GM18520 (cell line): ENCODE results near the gene LPIN1.
A peak's percentile ranks its signal among the peaks of the same experiment; 100 is the strongest.
"Not testable (repeated sequence)": the region's sequence is repeated elsewhere in the genome, so short reads cannot be mapped to it uniquely, and the experiment has no call there.

Source experiments
- ATAC-seq: cut with Tn5 transposase; IDR thresholded peaks from one replicate; pipeline ENCODE4 v1.9.1; 2021; ENCODE audit not compliant: unreplicated experiment

The LPIN1 gene

GRCh38 chr2:11829324-11829946 lies 83.0 kb downstream of the LPIN1 start:
- no peak for ATAC-seq

DNA sequence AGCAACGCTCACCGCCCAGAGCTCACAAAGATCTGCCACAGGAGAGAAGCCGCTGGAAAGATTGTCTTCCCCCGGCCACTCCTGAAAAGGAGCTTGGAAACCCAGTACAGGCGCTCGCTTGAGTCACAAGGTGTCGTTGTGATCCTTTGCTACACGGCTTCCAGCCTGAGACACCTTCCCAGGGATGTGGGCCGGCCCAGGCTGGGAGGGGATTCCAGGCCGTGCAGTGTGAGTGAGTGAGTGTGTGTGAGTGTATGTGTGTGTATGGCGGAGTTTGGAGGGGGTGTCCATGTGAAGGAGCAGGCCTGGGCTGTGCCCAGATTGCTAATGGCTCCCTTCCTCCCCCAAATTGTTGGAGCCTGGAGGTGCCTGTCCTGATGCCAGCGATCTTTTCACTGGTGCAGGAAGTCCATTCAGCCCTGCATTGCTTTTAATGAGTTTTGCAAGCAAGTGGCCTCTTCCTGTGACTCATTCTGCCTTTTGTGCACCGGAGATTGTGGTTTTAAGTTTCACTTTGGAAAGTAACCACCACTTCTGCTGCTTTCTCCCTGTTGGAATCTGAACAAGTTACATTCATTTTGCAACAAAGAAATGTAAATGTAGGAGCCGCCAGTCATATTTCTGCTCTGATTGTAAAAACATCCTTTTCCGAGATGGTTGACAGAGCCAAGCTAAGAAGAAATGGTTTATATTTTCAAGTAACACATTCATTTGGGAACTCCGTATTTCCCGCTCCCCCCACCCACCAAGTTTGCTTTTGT lies 83.7 kb downstream of the LPIN1 start:
- peak; percentile 84 for ATAC-seq

DNA sequence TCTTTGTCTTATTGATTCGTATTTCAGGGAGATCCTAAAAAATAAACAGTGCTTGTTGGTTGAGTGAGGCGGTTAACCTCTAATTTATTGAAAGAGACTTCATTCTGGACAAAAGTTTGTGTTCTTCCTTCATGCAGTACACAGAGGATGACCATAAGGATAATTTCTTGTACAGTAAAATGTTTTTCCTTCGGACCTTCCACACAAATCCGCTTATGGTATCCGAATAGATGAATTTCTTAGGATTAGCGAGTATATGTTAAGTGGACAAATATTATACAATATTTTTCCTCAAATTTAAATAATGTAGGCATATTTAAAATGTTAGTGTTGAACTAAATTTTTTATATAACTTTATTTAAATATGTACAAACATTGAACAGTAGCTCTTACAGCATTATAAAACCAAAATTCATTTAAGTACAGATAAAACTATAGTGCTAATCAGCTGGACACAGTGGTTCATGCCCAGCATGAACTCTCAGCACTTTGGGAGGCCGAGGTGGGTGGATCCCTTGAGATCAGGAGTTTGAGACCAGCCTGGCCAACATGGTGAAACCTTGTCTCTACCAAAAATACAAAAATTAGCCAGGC lies 84.4 kb downstream of the LPIN1 start:
- no peak for ATAC-seq

GRCh38 chr2:11831415-11831814 lies 85.0 kb downstream of the LPIN1 start:
- no peak for ATAC-seq

GRCh38 chr2:11832531-11832930 lies 86.1 kb downstream of the LPIN1 start:
- no peak for ATAC-seq

DNA sequence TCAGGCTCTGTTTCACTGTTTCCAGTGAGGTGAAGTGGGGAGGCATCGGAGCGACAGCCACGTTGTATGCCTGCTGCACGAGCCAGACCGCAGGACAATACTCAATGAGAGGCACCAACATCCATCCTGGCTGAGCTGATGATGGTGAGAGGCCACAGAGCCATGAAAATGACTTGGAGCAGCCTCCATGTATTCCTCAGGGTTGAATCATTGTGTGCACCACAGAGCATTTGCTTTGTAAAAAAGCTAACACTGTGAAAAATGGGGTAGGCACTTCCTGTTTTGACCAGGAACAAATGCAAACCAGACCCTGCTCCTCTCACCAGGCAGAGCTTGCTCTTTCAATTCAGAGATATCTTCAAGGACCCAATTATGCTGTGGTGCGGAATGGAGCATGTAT lies 87.2 kb downstream of the LPIN1 start:
- no peak for ATAC-seq

DNA sequence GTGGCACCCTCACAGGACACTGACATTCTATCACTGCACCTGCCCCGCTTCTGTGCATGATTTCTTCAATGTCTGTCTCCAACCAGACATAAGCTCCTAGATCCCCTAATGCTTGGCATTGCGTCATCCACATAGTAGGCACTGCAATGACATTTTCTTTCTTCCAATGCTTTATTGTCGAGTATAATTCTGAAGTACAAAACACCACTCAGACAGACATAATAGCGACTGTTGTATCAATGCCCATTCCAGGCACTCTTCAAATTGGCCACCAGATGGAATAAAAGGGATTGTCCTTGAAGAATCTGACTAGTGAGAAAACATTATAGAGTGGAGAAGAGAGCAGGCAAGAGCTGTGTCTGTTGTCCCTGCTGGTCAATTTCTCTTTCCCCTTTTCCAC lies 89.0 kb downstream of the LPIN1 start:
- no peak for ATAC-seq

DNA sequence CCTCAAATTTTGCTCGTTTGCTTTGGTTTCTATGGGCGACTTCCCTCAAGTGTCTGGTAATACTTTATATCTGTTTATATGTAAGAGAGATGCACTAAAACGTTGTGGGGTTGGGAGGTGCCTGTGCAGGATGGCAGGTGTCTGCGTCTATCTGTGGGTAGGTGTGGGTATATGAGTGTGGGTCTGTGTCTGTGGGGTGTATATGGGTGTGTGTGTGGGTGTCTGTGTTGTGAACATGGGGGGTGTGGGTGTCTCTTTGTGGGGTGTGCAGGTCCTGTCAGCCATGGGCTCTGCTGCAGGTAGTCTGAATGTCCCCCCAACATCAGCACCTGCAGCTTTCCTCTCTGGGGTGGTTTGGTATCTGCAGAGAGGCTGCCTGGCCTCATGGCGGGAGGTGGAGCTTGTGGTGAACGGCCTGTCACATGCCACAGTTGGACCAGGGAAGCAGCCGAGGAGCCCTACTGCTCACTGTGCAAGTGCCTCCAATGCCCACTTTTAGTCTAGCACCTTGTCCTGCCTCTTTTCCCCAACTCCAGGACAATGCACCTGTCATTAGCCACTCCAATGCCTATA lies 90.3 kb downstream of the LPIN1 start:
- no peak for ATAC-seq

DNA sequence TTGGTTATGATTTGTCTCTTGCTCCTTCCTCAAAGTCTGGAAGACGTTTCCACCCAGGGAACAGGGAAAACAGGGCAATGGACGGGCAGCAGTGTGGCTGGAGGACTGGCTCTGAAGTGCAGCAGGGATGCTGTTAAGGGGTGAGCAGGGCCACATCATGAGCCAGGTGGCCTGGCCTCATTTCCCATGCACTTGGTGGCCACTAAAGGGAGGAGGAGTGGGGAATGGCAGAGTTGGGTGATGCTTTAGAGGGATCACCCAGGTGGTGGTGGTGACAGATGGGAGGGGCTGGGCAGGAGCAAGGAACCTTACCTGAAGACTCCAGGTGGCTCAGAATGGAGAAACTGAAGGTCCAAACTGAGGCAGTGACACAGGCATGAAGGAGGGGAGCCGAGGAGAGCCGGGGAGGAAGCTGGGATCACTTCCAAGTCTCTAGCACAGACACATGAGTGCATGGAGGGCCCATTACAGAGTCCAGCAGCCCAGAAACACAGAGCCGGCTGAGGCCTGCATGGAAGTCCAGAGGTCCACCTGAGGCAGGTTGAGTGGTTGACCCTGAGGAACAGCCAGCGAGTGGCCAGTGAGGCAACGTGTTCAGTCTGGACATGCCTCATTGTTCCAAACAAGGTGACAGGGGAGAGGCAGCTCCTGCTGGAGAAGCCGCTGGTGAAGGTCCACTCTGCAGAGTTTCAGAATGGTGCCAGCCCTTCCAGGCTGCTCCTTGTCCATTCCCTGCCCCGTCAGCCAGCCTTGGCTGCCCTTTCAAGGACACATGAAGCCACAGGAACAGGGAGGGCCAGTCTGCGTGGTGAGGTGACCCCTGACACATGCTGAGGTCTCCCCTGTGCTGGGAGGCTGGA lies 91.7 kb downstream of the LPIN1 start:
- no peak for ATAC-seq

- ATAC-seq = no peak
These were observed 93.5 kb downstream of the LPIN1 start for GRCh38 chr2:11839916-11840315.

DNA sequence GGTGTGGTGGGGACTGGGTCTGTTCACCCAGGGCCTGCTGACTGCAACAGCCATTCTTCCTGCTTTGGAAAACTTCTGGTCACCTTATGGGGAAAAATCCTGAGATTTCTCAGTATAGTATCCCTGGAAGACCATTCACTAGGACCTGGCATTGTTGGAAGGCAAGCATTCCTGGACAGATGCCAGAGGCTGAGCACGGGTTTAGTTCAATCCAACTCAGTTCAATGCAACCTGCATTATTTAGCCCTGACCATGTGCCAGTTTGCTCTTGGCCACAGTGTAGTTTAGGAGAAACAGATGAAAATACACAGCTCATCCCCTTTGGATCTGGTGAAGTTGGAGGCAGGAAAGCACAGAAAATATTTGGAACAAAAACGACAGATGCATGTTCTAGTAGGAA lies 95.9 kb downstream of the LPIN1 start:
- ATAC-seq = no peak

DNA sequence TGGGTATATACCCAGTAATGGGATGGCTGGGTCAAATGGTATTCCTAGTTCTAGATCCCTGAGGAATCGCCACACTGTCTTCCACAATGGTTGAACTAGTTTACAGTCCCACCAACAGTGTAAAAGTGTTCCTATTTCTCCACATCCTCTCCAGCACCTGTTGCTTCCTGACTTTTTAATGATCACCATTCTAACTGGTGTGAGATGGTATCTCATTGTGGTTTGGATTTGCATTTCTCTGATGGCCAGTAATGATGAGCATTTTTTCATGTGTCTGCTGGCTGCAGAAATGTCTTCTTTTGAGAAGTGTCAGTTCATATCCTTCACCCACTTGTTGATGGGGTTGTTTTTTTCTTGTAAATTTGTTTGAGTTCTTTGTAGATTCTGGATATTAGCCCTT lies 98.4 kb downstream of the LPIN1 start:
- not testable (repeated sequence) for ATAC-seq

GRCh38 chr2:11847935-11848334 lies 101.5 kb downstream of the LPIN1 start:
- not testable (repeated sequence) for ATAC-seq

GRCh38 chr2:11850082-11850481 lies 103.7 kb downstream of the LPIN1 start:
- ATAC-seq = no peak

DNA sequence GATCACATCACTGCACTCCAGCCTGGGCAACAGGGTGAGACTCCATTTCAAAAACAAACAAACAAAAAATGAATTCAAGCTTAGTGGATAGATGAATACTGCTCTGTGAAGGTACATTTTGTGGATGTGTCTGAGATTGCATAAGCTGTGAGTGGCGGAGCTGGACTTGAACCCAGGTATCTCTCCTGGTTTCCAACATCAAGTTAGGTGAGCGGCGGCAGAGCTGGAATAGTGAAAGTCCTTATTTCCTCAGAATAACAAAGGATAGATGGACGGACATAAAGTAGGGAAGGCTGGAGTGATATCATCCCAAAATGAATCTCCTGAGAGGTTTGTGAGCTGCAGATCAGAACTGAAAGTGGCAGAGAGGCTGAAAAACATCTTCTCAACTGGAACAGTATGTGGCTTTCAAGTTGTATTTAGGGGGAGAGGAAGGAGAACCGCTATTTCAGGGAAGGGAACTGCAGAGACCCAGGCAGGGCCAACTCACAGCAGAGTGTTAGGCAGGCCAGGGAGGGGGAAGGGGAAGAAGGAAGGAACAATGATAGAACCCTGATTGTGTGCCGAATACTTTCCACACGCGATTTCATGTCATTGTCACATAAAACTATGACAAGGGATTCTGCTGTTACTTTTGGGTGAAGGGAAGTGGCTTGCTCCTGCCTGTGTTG lies 106.2 kb downstream of the LPIN1 start:
- no peak for ATAC-seq

GRCh38 chr2:11853197-11853588 lies 106.8 kb downstream of the LPIN1 start:
- no peak for ATAC-seq

DNA sequence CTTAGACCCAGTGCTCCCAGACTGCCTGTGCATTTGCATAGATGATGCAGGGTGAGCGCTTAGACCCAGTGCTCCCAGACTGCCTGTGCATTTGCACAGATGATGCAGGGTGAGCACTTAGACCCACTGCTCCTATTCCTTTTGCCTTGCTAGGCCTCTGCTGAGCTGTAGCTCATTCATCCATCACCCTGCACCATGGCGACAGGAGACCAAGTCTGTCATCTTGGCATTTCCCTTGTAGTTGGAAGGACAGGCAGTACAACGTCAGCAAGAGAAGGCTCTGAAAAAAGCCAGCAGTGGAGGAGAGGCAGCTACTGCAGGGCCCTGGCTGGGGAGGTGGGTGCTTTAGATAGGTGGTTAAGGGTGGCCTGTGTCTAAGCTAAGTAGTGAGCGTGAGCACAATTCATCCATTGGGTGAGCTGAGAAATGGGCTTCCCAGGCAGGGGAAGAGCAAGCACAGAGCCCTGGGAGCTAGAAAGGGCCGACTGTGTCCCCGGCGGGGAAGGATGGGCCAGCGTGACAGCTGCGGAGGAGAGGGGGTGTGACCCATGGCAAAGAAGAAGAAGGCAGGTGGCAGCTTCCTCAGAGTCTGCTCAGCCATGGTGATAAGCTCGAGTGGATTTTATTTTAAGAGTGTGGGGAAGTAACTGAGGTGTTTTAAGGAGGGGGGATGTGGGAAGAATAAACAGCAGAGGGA lies 108.8 kb downstream of the LPIN1 start:
- ATAC-seq = no peak

- ATAC-seq = no peak
These were observed 109.7 kb downstream of the LPIN1 start for GRCh38 chr2:11856095-11856494.

DNA sequence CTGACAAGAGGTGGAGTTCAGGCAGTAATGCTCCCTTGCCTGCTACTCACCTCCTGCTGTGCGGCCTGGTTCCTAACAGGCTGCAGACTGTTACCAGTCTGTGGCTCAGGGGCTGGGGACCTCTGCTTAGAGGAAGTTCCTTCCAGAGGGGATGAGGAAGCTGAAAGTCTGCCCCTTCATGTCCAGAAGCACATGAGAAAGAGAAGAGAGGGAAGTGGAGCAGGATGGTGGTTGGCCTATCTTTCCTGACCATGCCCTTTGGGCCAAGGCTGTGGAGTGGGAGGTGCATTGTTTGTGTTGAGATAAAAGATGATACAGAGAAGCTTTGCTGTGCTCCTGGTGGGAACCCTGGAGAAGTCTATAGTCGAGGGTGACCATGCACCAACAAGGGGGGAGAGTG lies 112.5 kb downstream of the LPIN1 start:
- ATAC-seq = no peak

DNA sequence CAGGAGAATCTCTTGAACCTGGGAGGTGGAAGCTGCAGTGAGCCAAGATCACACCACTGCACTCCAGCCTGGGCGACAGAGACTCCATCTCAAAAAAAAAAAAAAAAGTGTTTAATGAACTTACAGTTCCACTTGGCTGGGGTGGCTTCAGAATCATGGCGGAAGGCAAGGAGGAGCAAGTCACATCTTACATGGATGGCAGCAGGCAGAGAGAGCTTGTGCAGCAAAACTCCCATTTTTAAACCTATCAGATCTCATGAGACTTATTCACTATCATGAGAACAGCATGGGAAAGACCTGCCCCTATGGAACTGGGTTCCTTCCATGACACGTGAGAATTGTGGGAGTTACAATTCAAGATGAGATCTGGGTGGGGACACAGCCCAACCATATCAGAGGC lies 113.5 kb downstream of the LPIN1 start:
- ATAC-seq = not testable (repeated sequence)
